Measurements from ENCODE around the gene VAV1. TPM values are rescaled to one million over a fixed set of nuclear protein-coding genes. Genes with fewer than 3 reads are reported as not detected.

VAV1 gene
- total RNA-seq, 1 donor from 2014 or later = not detected

GRCh38 chr19:6873708-6874431 lies 101.4 kb downstream of the VAV1 start:
- no peak for TF ChIP-seq CTCF (IDR thresholded peaks at IDR 0.05)
- no peak overlapping the region for H3K27ac Mint-ChIP-seq (ENCODE audit: unreplicated experiment)
- H3K9me3 Mint-ChIP-seq (ENCODE audit: low read depth) = peaks cover 8% of the 10 kb centered on the region
- no peak overlapping the region for H3K4me3 Mint-ChIP-seq (ENCODE audit: unreplicated experiment)
- H3K27me3 Mint-ChIP-seq (ENCODE audit: low read depth) = peaks cover 17% of the 10 kb centered on the region
- H3K4me1 Mint-ChIP-seq (ENCODE audit: low read depth) = no peaks in the 10 kb centered on the region
- no peak for DNase-seq (ENCODE audit: low spot score)
- H3K36me3 Mint-ChIP-seq (ENCODE audit: low read depth) = peaks cover 1% of the 10 kb centered on the region

- Mint-ChIP-seq H3K27me3 (ENCODE audit: low read depth) (peaks cover 16% of the 10 kb centered on the region), H3K27ac (ENCODE audit: unreplicated experiment) (no peak overlapping the region), H3K9me3 (ENCODE audit: low read depth) (peaks cover 13% of the 10 kb centered on the region), H3K4me1 (ENCODE audit: low read depth) (no peaks in the 10 kb centered on the region), H3K4me3 (ENCODE audit: unreplicated experiment) (no peak overlapping the region), H3K36me3 (ENCODE audit: low read depth) (peaks cover 1% of the 10 kb centered on the region)
- no peak for TF ChIP-seq CTCF (IDR thresholded peaks at IDR 0.05)
- DNase-seq (ENCODE audit: low spot score) = no peak
Measured at GRCh38 chr19:6875218-6875617, 102.7 kb downstream of the VAV1 start.

GRCh38 chr19:6876748-6877147 lies 104.2 kb downstream of the VAV1 start:
- no peak for DNase-seq (ENCODE audit: low spot score)
- Mint-ChIP-seq H3K4me3 (ENCODE audit: unreplicated experiment) (no peak overlapping the region), H3K4me1 (ENCODE audit: low read depth) (no peaks in the 10 kb centered on the region), H3K36me3 (ENCODE audit: low read depth) (peaks cover 1% of the 10 kb centered on the region), H3K27ac (ENCODE audit: unreplicated experiment) (no peak overlapping the region), H3K27me3 (ENCODE audit: low read depth) (peaks cover 17% of the 10 kb centered on the region), H3K9me3 (ENCODE audit: low read depth) (peaks cover 9% of the 10 kb centered on the region)
- TF ChIP-seq CTCF (IDR thresholded peaks at IDR 0.05) = no peak

GRCh38 chr19:6877766-6878165 lies 105.3 kb downstream of the VAV1 start:
- no peak overlapping the region for H3K27ac Mint-ChIP-seq (ENCODE audit: unreplicated experiment)
- DNase-seq (ENCODE audit: low spot score) = no peak
- H3K36me3 Mint-ChIP-seq (ENCODE audit: low read depth) = peaks cover 1% of the 10 kb centered on the region
- no peak for TF ChIP-seq CTCF (IDR thresholded peaks at IDR 0.05)
- no peaks in the 10 kb centered on the region for H3K4me1 Mint-ChIP-seq (ENCODE audit: low read depth)
- peaks cover 20% of the 10 kb centered on the region for H3K27me3 Mint-ChIP-seq (ENCODE audit: low read depth)
- H3K9me3 Mint-ChIP-seq (ENCODE audit: low read depth) = peaks cover 4% of the 10 kb centered on the region
- no peak overlapping the region for H3K4me3 Mint-ChIP-seq (ENCODE audit: unreplicated experiment)

GRCh38 chr19:6886277-6886897 lies 113.9 kb downstream of the VAV1 start:
- peaks cover 3% of the 10 kb centered on the region for H3K36me3 Mint-ChIP-seq (ENCODE audit: low read depth)

More at GRCh38 chr19:6886277-6886897, 113.9 kb downstream of the VAV1 start:
- Mint-ChIP-seq H3K27me3 (ENCODE audit: low read depth) (peaks cover 6% of the 10 kb centered on the region), H3K4me3 (ENCODE audit: unreplicated experiment) (no peak overlapping the region), H3K9me3 (ENCODE audit: low read depth) (peaks cover 13% of the 10 kb centered on the region), H3K4me1 (ENCODE audit: low read depth) (no peaks in the 10 kb centered on the region), H3K27ac (ENCODE audit: unreplicated experiment) (no peak overlapping the region)
- DNase-seq (ENCODE audit: low spot score) = no peak
- no peak for TF ChIP-seq CTCF (IDR thresholded peaks at IDR 0.05)

Measured in chondrocyte (in vitro differentiated cells).